Gastroesophageal sphincter (tissue), 4 donors: ENCODE data around the gene SFMBT2. TPM values are rescaled to one million over a fixed set of nuclear protein-coding genes. Genes with fewer than 3 reads are reported as not detected.
A peak's percentile ranks its signal among the peaks of the same experiment; 100 is the strongest.

Experiments used
- ATAC-seq: fragments of 150-250 bp; one replicate; pipeline ENCODE4 v1.9.1; 2016; ENCODE audit warnings: mild to moderate bottlenecking, moderate library complexity
- H3K27ac ChIP-seq, 4 donors: fragments of 200-600 bp; sonication (generic) in 3 of 4; 1 replicate in 3 of 4; 2 replicates in 1 of 4; pipeline ENCODE4 v1.5.1; 2016 to 2019
- H3K27me3 ChIP-seq: fragments of 200-600 bp; sonication (generic); one replicate; pipeline ENCODE4 v1.5.1; 2019
- H3K36me3 ChIP-seq, 2 donors: fragments of 200-600 bp; sonication (generic); one replicate each; pipeline ENCODE4 v1.5.1; 2019; ENCODE audit warnings: control low read depth in 1 of 2
- H3K4me1 ChIP-seq, 3 donors: fragments of 200-600 bp; sonication (generic); 1 replicate in 2 of 3; 2 replicates in 1 of 3; pipeline ENCODE4 v1.5.1; 2016 to 2019; ENCODE audit warnings: control low read depth in 2 of 3
- H3K4me3 ChIP-seq, 2 donors: fragments of 200-600 bp; sonication (generic); one replicate each; pipeline ENCODE4 v1.5.1; 2019; ENCODE audit warnings: mild to moderate bottlenecking in 1 of 2, moderate library complexity in 1 of 2
- H3K9me3 ChIP-seq, 3 donors: fragments of 200-600 bp; sonication (generic); one replicate each; pipeline ENCODE4 v1.5.1; 2017 to 2019; ENCODE audit warnings: control low read depth in 2 of 3
- CTCF ChIP-seq, 4 experiments: fragments of 200-600 bp in 2 of 4; fragments of 450-650 bp in 2 of 4; sonication (generic) in 1 of 4; IDR thresholded peaks; one replicate each; pipeline ENCODE4 v1.5.1; 2017 to 2019; ENCODE audit warnings: antibody characterized with exemption in 4 of 4, mild to moderate bottlenecking in 2 of 4, moderate library complexity in 2 of 4
- EP300 ChIP-seq: sonication (generic); formaldehyde crosslinking; IDR thresholded peaks from one replicate; pipeline ENCODE4 v1.6.1; 2017; ENCODE audit warnings: antibody characterized with exemption, mild to moderate bottlenecking
- POLR2A ChIP-seq, 2 donors: fragments of 450-650 bp; IDR thresholded peaks; one replicate each; pipeline ENCODE4 v1.6.1; 2017; ENCODE audit warnings: antibody characterized with exemption in 2 of 2, mild to moderate bottlenecking in 2 of 2, moderate library complexity in 1 of 2
- POLR2AphosphoS5 ChIP-seq: sonication (generic); formaldehyde crosslinking; IDR thresholded peaks from one replicate; pipeline ENCODE4 v1.6.1; 2017; ENCODE audit warnings: antibody characterized with exemption
- WGBS, 2 donors: methylation state at CpG; one replicate each; pipeline ENCODE4 v1.1.5; 2018; ENCODE audit warnings: low coverage in 1 of 2; 5-methylcytosine and 5-hydroxymethylcytosine counted together
- total RNA-seq, 4 donors: library from RNA; depleted of rRNA; stranded (reverse); fragments of >200 nt; gene quantifications; one replicate each; pipeline ENCODE4 v1.1.0, GENCODE V29; 2016

Gene SFMBT2
- total RNA-seq, 4 donors from 2014 or later = 6.9 to 14.3 (median 11.4) TPM

GRCh38 chr10:7260912-7261311 lies 149.9 kb downstream of the SFMBT2 start:
- H3K27me3 ChIP-seq = no peaks in the 10 kb centered on the region
- H3K9me3 ChIP-seq = no peaks in the 10 kb centered on the region
- H3K36me3 ChIP-seq = no peaks in the 10 kb centered on the region
- no peak for ATAC-seq
- H3K4me1 ChIP-seq = peaks cover 3 to 43% (median 6%) of the 10 kb centered on the region in 3 donors
- WGBS, 2 donors = 58 to 63% methylated on average over 8 of the region's 8 CpGs
- peak overlapping the region; percentile 80 to 90 (median 81) for H3K27ac ChIP-seq
- TF ChIP-seq POLR2A (IDR thresholded peaks at IDR 0.05) (no peak), CTCF (IDR thresholded peaks at IDR 0.05) (no peak), POLR2AphosphoS5 (no peak), EP300 (no peak)
- H3K4me3 ChIP-seq = no peak overlapping the region

GRCh38 chr10:7260412-7260900 lies 150.4 kb downstream of the SFMBT2 start:
- no peaks in the 10 kb centered on the region for H3K36me3 ChIP-seq
- no peaks in the 10 kb centered on the region for H3K27me3 ChIP-seq
- 0% methylated on average over 3 of the region's 3 CpGs for WGBS, 2 donors
- H3K4me1 ChIP-seq = peaks cover 3 to 38% (median 6%) of the 10 kb centered on the region in 3 donors
- peak overlapping the region; percentile 80 to 90 (median 81) for H3K27ac ChIP-seq
- no peaks in the 10 kb centered on the region for H3K9me3 ChIP-seq
- ATAC-seq = peak; percentile 97
- no peak overlapping the region for H3K4me3 ChIP-seq
- TF ChIP-seq POLR2AphosphoS5 (peak; percentile 98), EP300 (no peak), POLR2A (IDR thresholded peaks at IDR 0.05) (no peak), CTCF (IDR thresholded peaks at IDR 0.05) (peak; percentile 79 to 94 (median 90))

- Histone ChIP-seq H3K4me3 (no peak overlapping the region), H3K9me3 (no peaks in the 10 kb centered on the region), H3K4me1 (peaks cover 3 to 25% (median 6%) of the 10 kb centered on the region in 3 donors), H3K27me3 (no peaks in the 10 kb centered on the region), H3K36me3 (no peaks in the 10 kb centered on the region), H3K27ac (peak overlapping the region in 2 of 4 donors; percentile 74 to 80)
- TF ChIP-seq POLR2A (IDR thresholded peaks at IDR 0.05) = no peak
- no peak for TF ChIP-seq CTCF (IDR thresholded peaks at IDR 0.05)
- no peak for TF ChIP-seq POLR2AphosphoS5
- no peak for TF ChIP-seq EP300
- no peak for ATAC-seq
- WGBS, 2 donors = 65 to 80% methylated on average over 6 to 7 of the region's 8 CpGs
Observed at GRCh38 chr10:7258948-7259523, 151.8 kb downstream of the SFMBT2 start.

GRCh38 chr10:7255517-7255916 lies 155.3 kb downstream of the SFMBT2 start:
- no peak overlapping the region for H3K4me3 ChIP-seq
- H3K4me1 ChIP-seq = peaks cover 0 to 8% (median 3%) of the 10 kb centered on the region in 3 donors
- no peaks in the 10 kb centered on the region for H3K9me3 ChIP-seq
- TF ChIP-seq POLR2A (IDR thresholded peaks at IDR 0.05) (no peak), EP300 (no peak), CTCF (IDR thresholded peaks at IDR 0.05) (no peak), POLR2AphosphoS5 (no peak)
- 60 to 77% methylated on average over 1 to 2 of the region's 2 CpGs for WGBS, 2 donors
- H3K27me3 ChIP-seq = no peaks in the 10 kb centered on the region
- ATAC-seq = no peak
- no peak overlapping the region for H3K27ac ChIP-seq
- no peaks in the 10 kb centered on the region for H3K36me3 ChIP-seq
